Breast epithelium (tissue), 3 donors: ENCODE measurements around the gene BUB1B.

Experiments
- POLR2A ChIP-seq: fragments of 450-650 bp; IDR thresholded peaks from one replicate; pipeline ENCODE4 v1.6.1; 2016; ENCODE audit warnings: antibody characterized with exemption, mild to moderate bottlenecking, moderate library complexity
- TF ChIP-seq, protein P1 (sequence below), 3 donors: fragments of 450-650 bp; IDR thresholded peaks; one replicate each; pipeline ENCODE4 v1.5.1; 2016 to 2017; ENCODE audit warnings: antibody characterized with exemption in 3 of 3, mild to moderate bottlenecking in 3 of 3, moderate library complexity in 3 of 3

DNA sequence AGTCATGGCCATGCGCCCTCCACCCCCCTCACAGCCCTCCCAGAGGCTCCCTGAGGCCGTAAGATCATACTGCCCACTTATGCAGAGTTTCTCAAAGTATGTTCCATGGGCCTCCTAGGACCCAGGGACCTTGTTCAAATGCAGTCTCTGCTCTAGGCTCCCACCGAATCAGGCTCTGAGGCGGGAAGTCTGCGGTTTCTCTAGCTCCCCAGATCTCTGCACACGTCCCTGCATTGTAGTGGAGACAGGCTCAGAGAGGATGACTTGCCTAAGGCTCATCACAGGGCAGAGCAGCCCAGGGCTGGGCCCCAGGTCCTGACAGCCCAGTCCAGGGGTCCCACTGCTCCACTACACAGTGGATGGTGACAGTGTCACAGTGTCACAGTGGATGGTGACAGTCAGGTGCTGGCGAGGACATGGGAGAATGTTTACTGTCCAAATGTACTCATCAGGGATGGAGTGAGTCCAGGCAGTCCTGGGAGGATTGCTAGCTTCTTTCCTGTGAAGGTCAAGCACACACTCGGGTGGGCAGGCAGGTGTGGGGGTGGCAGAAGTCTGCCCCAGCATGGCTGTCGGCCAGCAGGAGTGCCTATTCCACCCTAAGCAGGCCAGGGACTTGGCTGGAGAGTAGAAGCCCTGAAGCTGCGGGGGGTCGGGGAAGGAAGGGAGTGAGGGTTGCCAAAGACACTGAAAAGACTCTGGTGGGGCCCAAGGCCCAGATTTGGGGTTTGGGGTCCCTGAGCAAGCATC lies 109.6 kb downstream of the BUB1B start:
- TF ChIP-seq, protein P1, sequence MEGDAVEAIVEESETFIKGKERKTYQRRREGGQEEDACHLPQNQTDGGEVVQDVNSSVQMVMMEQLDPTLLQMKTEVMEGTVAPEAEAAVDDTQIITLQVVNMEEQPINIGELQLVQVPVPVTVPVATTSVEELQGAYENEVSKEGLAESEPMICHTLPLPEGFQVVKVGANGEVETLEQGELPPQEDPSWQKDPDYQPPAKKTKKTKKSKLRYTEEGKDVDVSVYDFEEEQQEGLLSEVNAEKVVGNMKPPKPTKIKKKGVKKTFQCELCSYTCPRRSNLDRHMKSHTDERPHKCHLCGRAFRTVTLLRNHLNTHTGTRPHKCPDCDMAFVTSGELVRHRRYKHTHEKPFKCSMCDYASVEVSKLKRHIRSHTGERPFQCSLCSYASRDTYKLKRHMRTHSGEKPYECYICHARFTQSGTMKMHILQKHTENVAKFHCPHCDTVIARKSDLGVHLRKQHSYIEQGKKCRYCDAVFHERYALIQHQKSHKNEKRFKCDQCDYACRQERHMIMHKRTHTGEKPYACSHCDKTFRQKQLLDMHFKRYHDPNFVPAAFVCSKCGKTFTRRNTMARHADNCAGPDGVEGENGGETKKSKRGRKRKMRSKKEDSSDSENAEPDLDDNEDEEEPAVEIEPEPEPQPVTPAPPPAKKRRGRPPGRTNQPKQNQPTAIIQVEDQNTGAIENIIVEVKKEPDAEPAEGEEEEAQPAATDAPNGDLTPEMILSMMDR (IDR thresholded peaks at IDR 0.05): no peak
- no peak for TF ChIP-seq POLR2A
